Neural crest cell (in vitro differentiated cells): Measurements from ENCODE around the gene DYNC1I2. TPM values are rescaled to one million over a fixed set of nuclear protein-coding genes. Genes with fewer than 3 reads are reported as not detected.
"Not testable (repeated sequence)": the region's sequence is repeated elsewhere in the genome, so short reads cannot be mapped to it uniquely, and the experiment has no call there.

Experiments
- DNase-seq: peaks from one replicate; pipeline ENCODE4 v3.0.0; 2021; ENCODE audit warnings: low read depth, mixed read lengths, low spot score
- H3K27ac Mint-ChIP-seq: one replicate; pipeline ENCODE4 v1.8.0; 2021; ENCODE audit warnings: mild to moderate bottlenecking, mixed read lengths; ENCODE audit not compliant: unreplicated experiment
- H3K27me3 Mint-ChIP-seq: 2 replicates; pipeline ENCODE4 v1.8.0; 2021; ENCODE audit warnings: low read depth, mild to moderate bottlenecking, mixed read lengths
- H3K36me3 Mint-ChIP-seq: 2 replicates; pipeline ENCODE4 v1.8.0; 2021; ENCODE audit warnings: low read depth, mild to moderate bottlenecking, mixed read lengths
- H3K4me1 Mint-ChIP-seq: 2 replicates; pipeline ENCODE4 v1.8.0; 2021; ENCODE audit warnings: mixed read lengths
- H3K4me3 Mint-ChIP-seq: one replicate; pipeline ENCODE4 v1.8.0; 2021; ENCODE audit warnings: mild to moderate bottlenecking, mixed read lengths
- H3K9me3 Mint-ChIP-seq: 2 replicates; pipeline ENCODE4 v1.8.0; 2021; ENCODE audit warnings: mixed read lengths
- CTCF ChIP-seq: fragments of 200-600 bp; sonication (generic); conservative IDR thresholded peaks from 2 replicates; pipeline ENCODE4 v1.5.0; 2021; ENCODE audit warnings: antibody characterized with exemption, mild to moderate bottlenecking
- total RNA-seq: library from RNA; stranded (reverse); gene quantifications from 2 replicates; pipeline ENCODE4 v1.2.1, GENCODE V29; 2021

The DYNC1I2 gene
- total RNA-seq, 1 donor from 2014 or later: 109 TPM

- peaks cover 8% of the 10 kb centered on the region for H3K36me3 Mint-ChIP-seq
- H3K4me3 Mint-ChIP-seq: no peak overlapping the region
- H3K9me3 Mint-ChIP-seq: no peaks in the 10 kb centered on the region
- no peak for DNase-seq
- no peaks in the 10 kb centered on the region for H3K4me1 Mint-ChIP-seq
- TF ChIP-seq CTCF: no peak
- H3K27me3 Mint-ChIP-seq: no peaks in the 10 kb centered on the region
- H3K27ac Mint-ChIP-seq: no peak overlapping the region
Observed at GRCh38 chr2:171745141-171745540, 57.9 kb downstream of the DYNC1I2 start.

- Mint-ChIP-seq H3K4me3 (no peak overlapping the region), H3K9me3 (no peaks in the 10 kb centered on the region), H3K36me3 (peaks cover 8% of the 10 kb centered on the region)
Observed at GRCh38 chr2:171745806-171746205, 58.5 kb downstream of the DYNC1I2 start.

DNA sequence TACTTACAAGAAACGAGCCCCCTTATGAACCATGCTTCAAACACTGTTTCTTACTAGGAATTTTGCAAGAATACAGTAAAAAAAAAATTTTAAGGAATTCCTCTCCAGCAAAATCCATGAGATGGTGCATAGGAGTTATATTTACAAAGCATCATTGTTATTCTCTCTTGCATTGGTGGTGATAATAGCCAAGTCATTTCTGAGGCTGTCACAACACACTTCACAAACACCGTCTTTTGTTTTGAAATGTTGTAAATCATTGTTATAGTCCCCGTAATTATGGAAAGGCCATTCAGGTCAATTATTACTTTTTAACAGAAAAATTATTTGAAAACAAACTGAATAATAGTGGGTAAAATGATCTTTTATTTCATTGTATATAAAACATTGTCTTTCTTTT is 60.1 kb downstream of the DYNC1I2 start:
- no peak for TF ChIP-seq CTCF
- Mint-ChIP-seq H3K4me3 (no peak overlapping the region), H3K27me3 (no peaks in the 10 kb centered on the region), H3K9me3 (no peaks in the 10 kb centered on the region), H3K36me3 (peaks cover 8% of the 10 kb centered on the region), H3K27ac (no peak overlapping the region), H3K4me1 (no peaks in the 10 kb centered on the region)
- no peak for DNase-seq

More at GRCh38 chr2:171745806-171746205, 58.5 kb downstream of the DYNC1I2 start:
- no peak for DNase-seq
- H3K27me3 Mint-ChIP-seq: no peaks in the 10 kb centered on the region
- H3K4me1 Mint-ChIP-seq: no peaks in the 10 kb centered on the region
- no peak overlapping the region for H3K27ac Mint-ChIP-seq
- no peak for TF ChIP-seq CTCF

DNA sequence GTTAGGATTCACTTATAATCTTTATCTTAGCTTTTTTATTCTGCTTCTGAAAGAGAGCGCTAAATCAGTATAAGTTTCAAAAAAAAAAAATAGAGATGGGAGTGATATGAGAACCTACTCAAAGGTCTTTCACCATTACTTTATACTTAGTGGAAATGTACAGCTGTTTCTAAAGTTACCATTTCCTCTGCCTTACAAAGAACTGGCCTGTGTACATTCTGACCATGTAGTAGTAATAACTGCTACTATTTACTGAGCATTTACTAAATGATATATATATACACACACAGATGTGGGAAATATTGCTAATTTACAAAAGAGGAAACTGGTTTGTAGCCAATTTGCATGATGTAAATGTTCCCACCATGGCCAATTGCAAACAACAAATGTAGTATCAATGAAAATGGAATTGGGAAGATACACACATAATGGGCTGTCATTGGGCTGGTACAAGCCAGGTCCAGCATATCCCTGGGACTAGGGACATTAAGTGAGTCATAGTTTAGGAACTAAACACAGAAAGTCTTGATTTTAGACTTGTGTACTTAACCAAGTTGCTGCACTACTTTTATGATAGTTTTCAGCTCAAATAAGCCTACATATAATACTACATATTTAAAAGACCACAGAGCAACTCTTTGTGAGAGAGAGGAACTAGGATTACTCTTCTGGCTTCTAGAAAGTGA is 67.1 kb downstream of the DYNC1I2 start:
- no peak for TF ChIP-seq CTCF
- no peaks in the 10 kb centered on the region for H3K4me1 Mint-ChIP-seq
- no peak for DNase-seq
- no peaks in the 10 kb centered on the region for H3K27me3 Mint-ChIP-seq
- H3K36me3 Mint-ChIP-seq: peaks cover 40% of the 10 kb centered on the region
- H3K4me3 Mint-ChIP-seq: no peak overlapping the region
- H3K27ac Mint-ChIP-seq: no peak overlapping the region
- H3K9me3 Mint-ChIP-seq: peaks cover 14% of the 10 kb centered on the region

GRCh38 chr2:171758762-171759161 is 71.5 kb downstream of the DYNC1I2 start:
- H3K36me3 Mint-ChIP-seq: peaks cover 60% of the 10 kb centered on the region

DNA sequence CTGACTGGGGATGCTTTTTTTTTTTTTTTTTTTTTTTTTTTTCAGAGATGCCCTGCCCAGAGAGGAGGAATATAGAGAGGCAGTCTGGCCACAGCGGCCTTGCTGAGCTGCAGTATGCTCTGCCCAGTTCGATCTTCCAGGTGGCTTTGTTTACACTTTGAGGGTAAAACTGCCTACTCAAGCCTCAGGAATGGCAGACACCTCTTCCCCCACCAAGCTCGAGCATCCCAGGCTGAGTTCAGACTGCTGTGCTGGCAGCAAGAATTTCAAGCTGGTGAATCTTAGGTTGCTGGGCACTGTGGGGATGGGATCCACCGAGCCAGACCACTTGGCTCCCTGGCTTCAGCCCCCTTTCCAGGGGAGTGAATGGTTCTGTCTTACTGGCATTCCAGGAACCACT is 73.9 kb downstream of the DYNC1I2 start:
- not testable (repeated sequence) for H3K27me3 Mint-ChIP-seq, H3K9me3 Mint-ChIP-seq, H3K4me3 Mint-ChIP-seq, DNase-seq, H3K4me1 Mint-ChIP-seq
- Mint-ChIP-seq H3K36me3 (peaks cover 43% of the 10 kb centered on the region), H3K27ac (peak overlapping the region; percentile 8)

More at GRCh38 chr2:171758762-171759161, 71.5 kb downstream of the DYNC1I2 start:
- H3K4me1 Mint-ChIP-seq, H3K27me3 Mint-ChIP-seq, H3K4me3 Mint-ChIP-seq, DNase-seq, H3K27ac Mint-ChIP-seq: not testable (repeated sequence)
- H3K9me3 Mint-ChIP-seq: peaks cover 14% of the 10 kb centered on the region
